CD14-positive monocyte (primary cell): ENCODE measurements around the gene PDGFA. TPM values are rescaled to one million over a fixed set of nuclear protein-coding genes. Genes with fewer than 3 reads are reported as not detected.

Experiments used
- DNase-seq, 3 donors: peaks; one replicate each; pipeline ENCODE4 v3.0.0-alpha.2; 2011 to 2022
- H2AFZ ChIP-seq: 2 replicates; pipeline ENCODE4 v1.6.0; 2012; ENCODE audit warnings: mild to moderate bottlenecking, low read depth, low read length, inconsistent platforms; ENCODE audit not compliant: insufficient read depth, poor library complexity, severe bottlenecking
- H3K27ac ChIP-seq, 2 donors: 1 replicate in 1 of 2; 2 replicates in 1 of 2; pipeline ENCODE4 v1.5.1; 2012 to 2013; ENCODE audit warnings: low read length in 2 of 2, control low read depth in 1 of 2, inconsistent platforms in 1 of 2, low read depth in 1 of 2, mild to moderate bottlenecking in 1 of 2
- H3K27me3 ChIP-seq, 2 donors: one replicate each; pipeline versions ENCODE4 v1.6.0 to v1.6.1; 2011 to 2013; ENCODE audit warnings: low read length in 2 of 2; ENCODE audit not compliant: control insufficient read depth in 2 of 2, insufficient read depth in 2 of 2
- H3K36me3 ChIP-seq, 2 donors: replicated peaks in 1 of 2; 1 replicate in 1 of 2; 2 replicates in 1 of 2; pipeline versions ENCODE4 v1.5.1 to v1.6.1; 2012 to 2013; ENCODE audit warnings: low read length in 2 of 2, control low read depth in 1 of 2, inconsistent platforms in 1 of 2, mild to moderate bottlenecking in 1 of 2; ENCODE audit not compliant: insufficient read depth in 2 of 2, control insufficient read depth in 1 of 2
- H3K4me1 ChIP-seq, 2 donors: 1 replicate in 1 of 2; 2 replicates in 1 of 2; pipeline versions ENCODE4 v1.5.1 to v1.6.1; 2012 to 2013; ENCODE audit warnings: low read length in 2 of 2, control low read depth in 1 of 2, inconsistent platforms in 1 of 2, mild to moderate bottlenecking in 1 of 2, moderate library complexity in 1 of 2; ENCODE audit not compliant: insufficient read depth in 2 of 2, control insufficient read depth in 1 of 2
- H3K4me2 ChIP-seq: replicated peaks from 2 replicates; pipeline ENCODE3; 2012; ENCODE audit warnings: low read length, moderate library complexity, mild to moderate bottlenecking; ENCODE audit not compliant: poor library complexity, severe bottlenecking; ENCODE audit errors: extremely low read depth
- H3K4me3 ChIP-seq, 3 experiments: fragments of 200-600 bp in 1 of 3; sonication (generic) in 1 of 3; replicated peaks in 1 of 3; 1 replicate in 2 of 3; 2 replicates in 1 of 3; pipeline ENCODE4 v1.5.1; 2011 to 2013; ENCODE audit warnings: low read length in 3 of 3, mild to moderate bottlenecking in 3 of 3, control low read depth in 2 of 3, low read depth in 2 of 3, inconsistent platforms in 1 of 3, moderate library complexity in 1 of 3
- H3K79me2 ChIP-seq: 2 replicates; pipeline ENCODE4 v1.6.0; 2012; ENCODE audit warnings: mild to moderate bottlenecking, control low read depth, inconsistent platforms, low read length, moderate library complexity; ENCODE audit not compliant: insufficient read depth
- H3K9ac ChIP-seq: 2 replicates; pipeline ENCODE4 v1.6.0; 2017; ENCODE audit warnings: low read length, mild to moderate bottlenecking; ENCODE audit not compliant: insufficient read depth, poor library complexity, severe bottlenecking
- H3K9me3 ChIP-seq, 2 donors: replicated peaks in 1 of 2; 1 replicate in 1 of 2; 2 replicates in 1 of 2; pipeline versions ENCODE4 v1.5.1 to v1.6.1; 2012 to 2013; ENCODE audit warnings: low read length in 2 of 2, control low read depth in 1 of 2; ENCODE audit not compliant: control insufficient read depth in 1 of 2, insufficient read depth in 1 of 2
- H4K20me1 ChIP-seq: 2 replicates; pipeline ENCODE4 v1.6.0; 2012; ENCODE audit warnings: mild to moderate bottlenecking, low read length, control low read depth, moderate library complexity; ENCODE audit not compliant: insufficient read depth
- H3K27ac Mint-ChIP-seq, 7 donors: one replicate each; pipeline ENCODE4 v1.8.0; 2020; ENCODE audit warnings: mild to moderate bottlenecking in 7 of 7, mixed read lengths in 7 of 7, moderate library complexity in 6 of 7, inconsistent platforms in 2 of 7
- H3K27me3 Mint-ChIP-seq, 3 donors: one replicate each; pipeline ENCODE4 v1.8.0; 2021 to 2022; ENCODE audit warnings: low read depth in 3 of 3, mild to moderate bottlenecking in 3 of 3, mixed read lengths in 3 of 3, moderate library complexity in 3 of 3, inconsistent platforms in 1 of 3
- H3K36me3 Mint-ChIP-seq, 2 donors: one replicate each; pipeline ENCODE4 v1.8.0; 2020; ENCODE audit warnings: mixed read lengths in 2 of 2, inconsistent platforms in 1 of 2, mild to moderate bottlenecking in 1 of 2
- H3K4me1 Mint-ChIP-seq: one replicate; pipeline ENCODE4 v1.8.0; 2020; ENCODE audit warnings: mild to moderate bottlenecking, mixed read lengths
- H3K4me3 Mint-ChIP-seq, 2 donors: one replicate each; pipeline ENCODE4 v1.8.0; 2020; ENCODE audit warnings: mild to moderate bottlenecking in 2 of 2, mixed read lengths in 2 of 2, moderate library complexity in 1 of 2
- H3K9me3 Mint-ChIP-seq, 7 donors: one replicate each; pipeline ENCODE4 v1.8.0; 2020 to 2022; ENCODE audit warnings: mixed read lengths in 7 of 7, mild to moderate bottlenecking in 6 of 7, moderate library complexity in 6 of 7, inconsistent platforms in 2 of 7
- CTCF ChIP-seq: fragments of 200-600 bp; IDR thresholded peaks from one replicate; pipeline ENCODE4 v1.8.0; 2022; ENCODE audit warnings: antibody characterized with exemption, mild to moderate bottlenecking
- WGBS: methylation state at CpG from one replicate; pipeline ENCODE4 v1.1.5; 2013; ENCODE audit warnings: missing lambda C conversion rate; ENCODE audit not compliant: insufficient coverage; 5-methylcytosine and 5-hydroxymethylcytosine counted together
- intact Hi-C, 2 donors: fragments of 100-400 bp; cut with micrococcal nuclease; formaldehyde crosslinking; loops; one replicate each; pipeline versions ENCODE4 v1.15.0 to v1.15.1; 2023
- polyA plus RNA-seq, 3 donors: library from polyadenylated mRNA; depleted of rRNA in 1 of 3; unstranded in 2 of 3; stranded (reverse) in 1 of 3; fragments of 300-500 nt in 2 of 3; fragments of >200 nt in 1 of 3; fragmentation: Illumina TruSeq in 2 of 3; gene quantifications; 1 replicate in 2 of 3; 2 replicates in 1 of 3; pipeline ENCODE4 v1.2.3, GENCODE V29; 2012 to 2021

Gene PDGFA
- polyA plus RNA-seq, 3 donors = 0.29 TPM; not detected in 2

GRCh38 chr7:497946-498655 lies 21.5 kb downstream of the PDGFA start:
- Mint-ChIP-seq H3K4me1 (no peaks in the 10 kb centered on the region), H3K27ac (no peak overlapping the region), H3K4me3 (no peak overlapping the region), H3K36me3 (no peaks in the 10 kb centered on the region), H3K27me3 (peaks cover 1 to 3% (median 2%) of the 10 kb centered on the region in 3 donors), H3K9me3 (peaks cover 0 to 8% (median 3%) of the 10 kb centered on the region in 7 donors)
- no peak overlapping the region for H3K9ac ChIP-seq
- H3K4me2 ChIP-seq = no peak overlapping the region
- H4K20me1 ChIP-seq = no peaks in the 10 kb centered on the region
- DNase-seq = no peak
- TF ChIP-seq CTCF = no peak
- no peaks in the 10 kb centered on the region for H3K4me1 ChIP-seq
- 84% methylated on average over 9 of the region's 21 CpGs for WGBS
- no peaks in the 10 kb centered on the region for H3K79me2 ChIP-seq
- H2AFZ ChIP-seq = no peak overlapping the region
- H3K27me3 ChIP-seq = no peaks in the 10 kb centered on the region
- peaks cover 0 to 10% of the 10 kb centered on the region in 2 donors for H3K9me3 ChIP-seq
- no peak overlapping the region for H3K27ac ChIP-seq
- H3K4me3 ChIP-seq = no peak overlapping the region
- H3K36me3 ChIP-seq = no peaks in the 10 kb centered on the region
- intact Hi-C loops = no loop called here

- intact Hi-C loops = no loop called here
- H3K4me3 Mint-ChIP-seq = no peak overlapping the region
Observed at GRCh38 chr7:497346-497745, 22.3 kb downstream of the PDGFA start.

More at GRCh38 chr7:497346-497745, 22.3 kb downstream of the PDGFA start:
- 100% methylated on average over 12 of the region's 13 CpGs for WGBS
- no peak for DNase-seq
- Histone ChIP-seq H3K9ac (no peak overlapping the region), H3K36me3 (no peaks in the 10 kb centered on the region), H3K4me3 (no peak overlapping the region), H3K4me1 (no peaks in the 10 kb centered on the region), H3K27ac (no peak overlapping the region), H3K9me3 (peaks cover 0 to 10% of the 10 kb centered on the region in 2 donors), H2AFZ (no peak overlapping the region), H3K27me3 (no peaks in the 10 kb centered on the region), H4K20me1 (no peaks in the 10 kb centered on the region), H3K79me2 (no peaks in the 10 kb centered on the region), H3K4me2 (no peak overlapping the region)
- Mint-ChIP-seq H3K4me1 (no peaks in the 10 kb centered on the region), H3K27ac (no peak overlapping the region), H3K9me3 (peaks cover 0 to 8% (median 6%) of the 10 kb centered on the region in 7 donors), H3K36me3 (no peaks in the 10 kb centered on the region), H3K27me3 (peaks cover 1 to 5% (median 4%) of the 10 kb centered on the region in 3 donors)
- TF ChIP-seq CTCF = no peak
